Suprapubic skin (tissue), 3 donors: ENCODE results near the gene SLC24A4.

ENCODE experiments used
- CTCF ChIP-seq, 2 donors: fragments of 200-600 bp in 1 of 2; fragments of 450-650 bp in 1 of 2; sonication (generic) in 1 of 2; IDR thresholded peaks; one replicate each; pipeline ENCODE4 v1.5.1; 2016 to 2019; ENCODE audit warnings: antibody characterized with exemption in 2 of 2, mild to moderate bottlenecking in 1 of 2, moderate library complexity in 1 of 2
- POLR2A ChIP-seq, 2 donors: fragments of 450-650 bp; IDR thresholded peaks; one replicate each; pipeline ENCODE4 v1.6.1; 2017; ENCODE audit warnings: antibody characterized with exemption in 2 of 2, mild to moderate bottlenecking in 2 of 2, moderate library complexity in 2 of 2

GRCh38 chr14:92297818-92298595 lies 25.0 kb upstream of the SLC24A4 start:
- no peak for TF ChIP-seq POLR2A (IDR thresholded peaks at IDR 0.05)
- no peak for TF ChIP-seq CTCF (IDR thresholded peaks at IDR 0.05)
